ENCODE results near the gene FAM124A. TPM values are rescaled to one million over a fixed set of nuclear protein-coding genes. Genes with fewer than 3 reads are reported as not detected.

FAM124A gene
- polyA plus RNA-seq, 2 of the 4 experiments (the other 2 are of a cell fraction) = 1.5 to 1.6 TPM

GRCh38 chr13:51291341-51291740 lies 69.1 kb downstream of the FAM124A start:
- Histone ChIP-seq H3K4me3 (no peak overlapping the region), H3K27ac (no peak overlapping the region), H3K4me2 (peak overlapping the region; percentile 4; the same call in 1 of the 3 replicates), H3K4me1 (peaks cover 11% of the 10 kb centered on the region; the same call in 1 of the 3 replicates), H3K9me3 (no peaks in the 10 kb centered on the region)
- 52% methylated on average over 5 of the region's 5 CpGs for WGBS (ENCODE audit: missing lambda C conversion rate)
- POLR2A ChIA-PET = no interaction called here
- CTCF ChIA-PET = interaction anchor here (1.0 to 1.6 kb wide), 2 partner anchors 143 to 166 kb away, joined by 3 to 4 read pairs; no protein-coding TSS in a partner anchor
- DNase-seq (ENCODE audit: low read depth in 1 of 2, low spot score in 1 of 2) (peak in 1 of 2 experiments; percentile 10), ATAC-seq (peak; percentile 55 to 77; a peak in 3 of 6 replicates), FAIRE-seq (no peak)
- TF ChIP-seq JUNB (IDR thresholded peaks at IDR 0.05) = no peak
- no peak for TF ChIP-seq NFE2L2 (conservative IDR thresholded peaks at IDR 0.05; ENCODE audit: low read length)
- no peak for TF ChIP-seq HOXA7 (CRISPR knock-in tag; IDR thresholded peaks at IDR 0.05)
- TF ChIP-seq MYC (IDR thresholded peaks at IDR 0.05; ENCODE audit: borderline replicate concordance, low read length) = no peak
- TF ChIP-seq MAZ (IDR thresholded peaks at IDR 0.05; ENCODE audit: borderline replicate concordance, low read depth, low read length) = no peak
- TF ChIP-seq SREBF2 (IDR thresholded peaks at IDR 0.05) = no peak
- no peak for TF ChIP-seq CBX8 (IDR thresholded peaks at IDR 0.05)
- TF ChIP-seq EHMT2 (IDR thresholded peaks at IDR 0.05; ENCODE audit: low read depth) = no peak
- no peak for TF ChIP-seq ATOH8 (CRISPR knock-in tag; IDR thresholded peaks at IDR 0.05; ENCODE audit: low read depth)
- TF ChIP-seq TP53 (CRISPR knock-in tag; IDR thresholded peaks at IDR 0.05) = no peak
- TF ChIP-seq RNF2 (IDR thresholded peaks at IDR 0.05; ENCODE audit: borderline replicate concordance, low read depth) = no peak
- TF ChIP-seq POLR2AphosphoS2 (conservative IDR thresholded peaks at IDR 0.05; ENCODE audit: low read length) = no peak
- TF ChIP-seq CTCF (IDR thresholded peaks at IDR 0.05) = no peak
- no peak for TF ChIP-seq POLR2A (IDR thresholded peaks at IDR 0.05; ENCODE audit: low read length)
- no peak for TF ChIP-seq CHD2 (IDR thresholded peaks at IDR 0.05; ENCODE audit: low read length, partially characterized antibody)
- TF ChIP-seq HOXB13 (CRISPR knock-in tag; IDR thresholded peaks at IDR 0.05; ENCODE audit: low read depth) = no peak
- TF ChIP-seq PHF8 (IDR thresholded peaks at IDR 0.05; ENCODE audit: borderline replicate concordance, low read depth) = no peak
- no peak for TF ChIP-seq REST (IDR thresholded peaks at IDR 0.05)
- no peak for TF ChIP-seq CBX2 (IDR thresholded peaks at IDR 0.05; ENCODE audit: borderline replicate concordance, low read depth)
- no peak for TF ChIP-seq NPAS2 (CRISPR knock-in tag; IDR thresholded peaks at IDR 0.05; ENCODE audit: borderline replicate concordance)

GRCh38 chr13:51292000-51292565 lies 69.9 kb downstream of the FAM124A start:
- FAIRE-seq = no peak
- Histone ChIP-seq H3K4me2 (no peak overlapping the region), H3K27ac (no peak overlapping the region)

More at GRCh38 chr13:51292000-51292565, 69.9 kb downstream of the FAM124A start:
- POLR2A ChIA-PET = no interaction called here
- TF ChIP-seq POLR2A (IDR thresholded peaks at IDR 0.05; ENCODE audit: low read length) (no peak), CEBPB (IDR thresholded peaks at IDR 0.05) (no peak), MAX (IDR thresholded peaks at IDR 0.05) (no peak), BCL3 (IDR thresholded peaks at IDR 0.05) (no peak), JUNB (IDR thresholded peaks at IDR 0.05) (no peak), PBX3 (IDR thresholded peaks at IDR 0.05) (no peak), RARB (CRISPR knock-in tag; IDR thresholded peaks at IDR 0.05) (no peak), POLR2AphosphoS2 (conservative IDR thresholded peaks at IDR 0.05; ENCODE audit: low read length) (no peak), HOXB13 (CRISPR knock-in tag; IDR thresholded peaks at IDR 0.05; ENCODE audit: low read depth) (no peak), FOSB (CRISPR knock-in tag; IDR thresholded peaks at IDR 0.05) (no peak), CBX8 (IDR thresholded peaks at IDR 0.05) (no peak), PHF8 (IDR thresholded peaks at IDR 0.05; ENCODE audit: borderline replicate concordance, low read depth) (no peak), TP53 (CRISPR knock-in tag; IDR thresholded peaks at IDR 0.05) (no peak), TFCP2L1 (CRISPR knock-in tag; IDR thresholded peaks at IDR 0.05) (no peak), CBX2 (IDR thresholded peaks at IDR 0.05; ENCODE audit: borderline replicate concordance, low read depth) (no peak)
- H3K4me3 ChIP-seq = no peak overlapping the region
- DNase-seq (ENCODE audit: low read depth in 1 of 2, low spot score in 1 of 2) (no peak), ATAC-seq (no peak)
- CTCF ChIA-PET = interaction anchor here (1.6 kb wide), 1 partner anchor 143 kb away, joined by 4 read pairs; no protein-coding TSS in a partner anchor
- 44% methylated on average over 6 of the region's 6 CpGs for WGBS (ENCODE audit: missing lambda C conversion rate)
- no peaks in the 10 kb centered on the region for H3K9me3 ChIP-seq
- H3K4me1 ChIP-seq = peaks cover 11% of the 10 kb centered on the region; the same call in 1 of the 3 replicates
